ENCODE results near the gene PRKN. TPM values are rescaled to one million over a fixed set of nuclear protein-coding genes. Genes with fewer than 3 reads are reported as not detected.

PRKN gene
- total and polyA plus RNA-seq, 2 experiments from 2014 or later, result 0.10 to 0.84 TPM

DNA sequence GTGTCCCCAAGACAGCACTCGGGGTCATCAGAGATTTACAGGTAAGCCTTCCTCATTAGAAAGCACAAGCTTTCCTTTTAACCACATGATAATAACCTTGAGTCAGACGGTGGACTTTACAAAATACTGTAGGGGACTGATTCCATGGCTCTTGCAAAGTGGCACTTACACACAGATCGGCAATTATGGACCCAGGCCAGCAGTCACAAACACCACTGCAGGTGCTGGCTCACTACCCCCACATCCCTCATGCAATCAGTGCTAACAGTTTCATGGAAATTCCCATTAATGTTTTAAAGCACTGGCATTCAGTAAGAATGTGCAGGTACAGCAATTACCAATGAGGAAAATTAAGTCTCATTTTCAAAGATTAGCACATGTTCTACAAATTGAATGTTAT lies 516.5 kb downstream of the PRKN start:
- no peaks in the 10 kb centered on the region for H3K27me3 Mint-ChIP-seq (ENCODE audit: insufficient read depth, low read depth, poor library complexity)
- peaks cover 7% of the 10 kb centered on the region for H3K9me3 Mint-ChIP-seq
- no peaks in the 10 kb centered on the region for H3K36me3 ChIP-seq (ENCODE audit: insufficient read depth)
- no peaks in the 10 kb centered on the region for H3F3A ChIP-seq (replicated peaks; ENCODE audit: low read depth)
- peaks cover 9% of the 10 kb centered on the region; the same call in 1 of the 2 replicates for H3K4me1 ChIP-seq (ENCODE audit: insufficient read depth)
- H3K4me3 Mint-ChIP-seq, result no peak overlapping the region
- H3K4me3 ChIP-seq, result no peak overlapping the region
- no peaks in the 10 kb centered on the region for H3K27me3 ChIP-seq (ENCODE audit: insufficient read depth)
- no peak overlapping the region for H3K4me2 ChIP-seq
- H3K4me1 Mint-ChIP-seq, result peaks cover 13% of the 10 kb centered on the region; the same call in 2 of the 3 replicates
- H2AFZ ChIP-seq, result peak overlapping the region; percentile 43; the same call in 1 of the 2 replicates
- no peaks in the 10 kb centered on the region for H3K9me2 ChIP-seq (ENCODE audit: insufficient read depth)
- ATAC-seq, result no peak
- H3K27ac Mint-ChIP-seq, result no peak overlapping the region
- no peak for DNase-seq (ENCODE audit: low spot score)
- no peak for TF ChIP-seq EZH2 (IDR thresholded peaks at IDR 0.05; ENCODE audit: low read depth, unreplicated experiment)
- TF ChIP-seq, protein P1, sequence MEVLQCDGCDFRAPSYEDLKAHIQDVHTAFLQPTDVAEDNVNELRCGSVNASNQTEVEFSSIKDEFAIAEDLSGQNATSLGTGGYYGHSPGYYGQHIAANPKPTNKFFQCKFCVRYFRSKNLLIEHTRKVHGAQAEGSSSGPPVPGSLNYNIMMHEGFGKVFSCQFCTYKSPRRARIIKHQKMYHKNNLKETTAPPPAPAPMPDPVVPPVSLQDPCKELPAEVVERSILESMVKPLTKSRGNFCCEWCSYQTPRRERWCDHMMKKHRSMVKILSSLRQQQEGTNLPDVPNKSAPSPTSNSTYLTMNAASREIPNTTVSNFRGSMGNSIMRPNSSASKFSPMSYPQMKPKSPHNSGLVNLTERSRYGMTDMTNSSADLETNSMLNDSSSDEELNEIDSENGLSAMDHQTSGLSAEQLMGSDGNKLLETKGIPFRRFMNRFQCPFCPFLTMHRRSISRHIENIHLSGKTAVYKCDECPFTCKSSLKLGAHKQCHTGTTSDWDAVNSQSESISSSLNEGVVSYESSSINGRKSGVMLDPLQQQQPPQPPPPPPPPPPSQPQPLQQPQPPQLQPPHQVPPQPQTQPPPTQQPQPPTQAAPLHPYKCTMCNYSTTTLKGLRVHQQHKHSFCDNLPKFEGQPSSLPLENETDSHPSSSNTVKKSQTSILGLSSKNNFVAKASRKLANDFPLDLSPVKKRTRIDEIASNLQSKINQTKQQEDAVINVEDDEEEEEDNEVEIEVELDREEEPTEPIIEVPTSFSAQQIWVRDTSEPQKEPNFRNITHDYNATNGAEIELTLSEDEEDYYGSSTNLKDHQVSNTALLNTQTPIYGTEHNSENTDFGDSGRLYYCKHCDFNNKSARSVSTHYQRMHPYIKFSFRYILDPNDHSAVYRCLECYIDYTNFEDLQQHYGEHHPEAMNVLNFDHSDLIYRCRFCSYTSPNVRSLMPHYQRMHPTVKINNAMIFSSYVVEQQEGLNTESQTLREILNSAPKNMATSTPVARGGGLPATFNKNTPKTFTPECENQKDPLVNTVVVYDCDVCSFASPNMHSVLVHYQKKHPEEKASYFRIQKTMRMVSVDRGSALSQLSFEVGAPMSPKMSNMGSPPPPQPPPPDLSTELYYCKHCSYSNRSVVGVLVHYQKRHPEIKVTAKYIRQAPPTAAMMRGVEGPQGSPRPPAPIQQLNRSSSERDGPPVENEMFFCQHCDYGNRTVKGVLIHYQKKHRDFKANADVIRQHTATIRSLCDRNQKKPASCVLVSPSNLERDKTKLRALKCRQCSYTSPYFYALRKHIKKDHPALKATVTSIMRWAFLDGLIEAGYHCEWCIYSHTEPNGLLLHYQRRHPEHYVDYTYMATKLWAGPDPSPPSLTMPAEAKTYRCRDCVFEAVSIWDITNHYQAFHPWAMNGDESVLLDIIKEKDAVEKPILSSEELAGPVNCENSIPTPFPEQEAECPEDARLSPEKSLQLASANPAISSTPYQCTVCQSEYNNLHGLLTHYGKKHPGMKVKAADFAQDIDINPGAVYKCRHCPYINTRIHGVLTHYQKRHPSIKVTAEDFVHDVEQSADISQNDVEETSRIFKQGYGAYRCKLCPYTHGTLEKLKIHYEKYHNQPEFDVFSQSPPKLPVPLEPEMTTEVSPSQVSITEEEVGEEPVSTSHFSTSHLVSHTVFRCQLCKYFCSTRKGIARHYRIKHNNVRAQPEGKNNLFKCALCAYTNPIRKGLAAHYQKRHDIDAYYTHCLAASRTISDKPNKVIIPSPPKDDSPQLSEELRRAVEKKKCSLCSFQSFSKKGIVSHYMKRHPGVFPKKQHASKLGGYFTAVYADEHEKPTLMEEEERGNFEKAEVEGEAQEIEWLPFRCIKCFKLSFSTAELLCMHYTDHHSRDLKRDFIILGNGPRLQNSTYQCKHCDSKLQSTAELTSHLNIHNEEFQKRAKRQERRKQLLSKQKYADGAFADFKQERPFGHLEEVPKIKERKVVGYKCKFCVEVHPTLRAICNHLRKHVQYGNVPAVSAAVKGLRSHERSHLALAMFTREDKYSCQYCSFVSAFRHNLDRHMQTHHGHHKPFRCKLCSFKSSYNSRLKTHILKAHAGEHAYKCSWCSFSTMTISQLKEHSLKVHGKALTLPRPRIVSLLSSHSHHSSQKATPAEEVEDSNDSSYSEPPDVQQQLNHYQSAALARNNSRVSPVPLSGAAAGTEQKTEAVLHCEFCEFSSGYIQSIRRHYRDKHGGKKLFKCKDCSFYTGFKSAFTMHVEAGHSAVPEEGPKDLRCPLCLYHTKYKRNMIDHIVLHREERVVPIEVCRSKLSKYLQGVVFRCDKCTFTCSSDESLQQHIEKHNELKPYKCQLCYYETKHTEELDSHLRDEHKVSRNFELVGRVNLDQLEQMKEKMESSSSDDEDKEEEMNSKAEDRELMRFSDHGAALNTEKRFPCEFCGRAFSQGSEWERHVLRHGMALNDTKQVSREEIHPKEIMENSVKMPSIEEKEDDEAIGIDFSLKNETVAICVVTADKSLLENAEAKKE (CRISPR knock-in tag; IDR thresholded peaks at IDR 0.05), result no peak
- no peak for TF ChIP-seq NANOG (IDR thresholded peaks at IDR 0.05; ENCODE audit: borderline replicate concordance)
- TF ChIP-seq, protein P2, sequence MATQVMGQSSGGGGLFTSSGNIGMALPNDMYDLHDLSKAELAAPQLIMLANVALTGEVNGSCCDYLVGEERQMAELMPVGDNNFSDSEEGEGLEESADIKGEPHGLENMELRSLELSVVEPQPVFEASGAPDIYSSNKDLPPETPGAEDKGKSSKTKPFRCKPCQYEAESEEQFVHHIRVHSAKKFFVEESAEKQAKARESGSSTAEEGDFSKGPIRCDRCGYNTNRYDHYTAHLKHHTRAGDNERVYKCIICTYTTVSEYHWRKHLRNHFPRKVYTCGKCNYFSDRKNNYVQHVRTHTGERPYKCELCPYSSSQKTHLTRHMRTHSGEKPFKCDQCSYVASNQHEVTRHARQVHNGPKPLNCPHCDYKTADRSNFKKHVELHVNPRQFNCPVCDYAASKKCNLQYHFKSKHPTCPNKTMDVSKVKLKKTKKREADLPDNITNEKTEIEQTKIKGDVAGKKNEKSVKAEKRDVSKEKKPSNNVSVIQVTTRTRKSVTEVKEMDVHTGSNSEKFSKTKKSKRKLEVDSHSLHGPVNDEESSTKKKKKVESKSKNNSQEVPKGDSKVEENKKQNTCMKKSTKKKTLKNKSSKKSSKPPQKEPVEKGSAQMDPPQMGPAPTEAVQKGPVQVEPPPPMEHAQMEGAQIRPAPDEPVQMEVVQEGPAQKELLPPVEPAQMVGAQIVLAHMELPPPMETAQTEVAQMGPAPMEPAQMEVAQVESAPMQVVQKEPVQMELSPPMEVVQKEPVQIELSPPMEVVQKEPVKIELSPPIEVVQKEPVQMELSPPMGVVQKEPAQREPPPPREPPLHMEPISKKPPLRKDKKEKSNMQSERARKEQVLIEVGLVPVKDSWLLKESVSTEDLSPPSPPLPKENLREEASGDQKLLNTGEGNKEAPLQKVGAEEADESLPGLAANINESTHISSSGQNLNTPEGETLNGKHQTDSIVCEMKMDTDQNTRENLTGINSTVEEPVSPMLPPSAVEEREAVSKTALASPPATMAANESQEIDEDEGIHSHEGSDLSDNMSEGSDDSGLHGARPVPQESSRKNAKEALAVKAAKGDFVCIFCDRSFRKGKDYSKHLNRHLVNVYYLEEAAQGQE (IDR thresholded peaks at IDR 0.05; ENCODE audit: unreplicated experiment), result no peak
- no peak for TF ChIP-seq CREB1 (CRISPR knock-in tag; IDR thresholded peaks at IDR 0.05; ENCODE audit: low read depth)
- TF ChIP-seq JUNB (IDR thresholded peaks at IDR 0.05; ENCODE audit: unreplicated experiment), result no peak
- TF ChIP-seq, protein P3, sequence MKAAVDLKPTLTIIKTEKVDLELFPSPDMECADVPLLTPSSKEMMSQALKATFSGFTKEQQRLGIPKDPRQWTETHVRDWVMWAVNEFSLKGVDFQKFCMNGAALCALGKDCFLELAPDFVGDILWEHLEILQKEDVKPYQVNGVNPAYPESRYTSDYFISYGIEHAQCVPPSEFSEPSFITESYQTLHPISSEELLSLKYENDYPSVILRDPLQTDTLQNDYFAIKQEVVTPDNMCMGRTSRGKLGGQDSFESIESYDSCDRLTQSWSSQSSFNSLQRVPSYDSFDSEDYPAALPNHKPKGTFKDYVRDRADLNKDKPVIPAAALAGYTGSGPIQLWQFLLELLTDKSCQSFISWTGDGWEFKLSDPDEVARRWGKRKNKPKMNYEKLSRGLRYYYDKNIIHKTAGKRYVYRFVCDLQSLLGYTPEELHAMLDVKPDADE (IDR thresholded peaks at IDR 0.05), result no peak
- TF ChIP-seq ZNF114 (CRISPR knock-in tag; IDR thresholded peaks at IDR 0.05), result no peak
- H3K27ac ChIP-seq (ENCODE audit: low read depth), result no peak overlapping the region
- no peaks in the 10 kb centered on the region for H3K79me2 ChIP-seq (replicated peaks; ENCODE audit: insufficient read depth)
- peaks cover 3% of the 10 kb centered on the region; the same call in 2 of the 3 replicates for H3K36me3 Mint-ChIP-seq (ENCODE audit: low read depth)
- H4K20me1 ChIP-seq (replicated peaks; ENCODE audit: insufficient read depth), result no peaks in the 10 kb centered on the region

Data from GM23338 (cell line).